GM21367 (cell line): Measurements from ENCODE around the gene PIM1.
"Not testable (repeated sequence)": the region's sequence is repeated elsewhere in the genome, so short reads cannot be mapped to it uniquely, and the experiment has no call there.

Experiments
- ATAC-seq: cut with Tn5 transposase; IDR thresholded peaks from one replicate; pipeline ENCODE4 v1.9.1; 2021; ENCODE audit not compliant: unreplicated experiment

The PIM1 gene

GRCh38 chr6:37187321-37188022 is 17.5 kb downstream of the PIM1 start:
- ATAC-seq: no peak

GRCh38 chr6:37188962-37189510 is 19.1 kb downstream of the PIM1 start:
- ATAC-seq: no peak

DNA sequence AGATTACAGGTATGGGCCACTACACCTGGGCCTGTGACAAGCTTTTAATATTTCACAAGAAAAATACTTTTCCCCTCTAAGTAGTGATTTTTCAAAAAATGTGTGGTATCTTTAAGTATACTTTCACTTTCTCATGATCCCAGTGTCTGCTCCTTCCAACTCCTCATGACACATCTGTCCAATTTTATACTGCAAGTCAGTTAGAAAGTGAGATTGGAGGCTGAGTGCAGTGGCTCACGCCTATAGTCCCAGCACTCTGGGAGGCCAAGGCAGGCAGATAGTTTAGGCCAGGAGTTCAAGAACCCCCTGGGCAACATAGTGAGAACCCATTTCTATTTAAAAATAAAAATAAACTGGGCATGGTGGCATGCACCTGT is 20.2 kb downstream of the PIM1 start:
- no peak for ATAC-seq

- no peak for ATAC-seq
Observed at GRCh38 chr6:37192666-37193065, 22.7 kb downstream of the PIM1 start.

- ATAC-seq: not testable (repeated sequence)
Observed at GRCh38 chr6:37194886-37195285, 24.9 kb downstream of the PIM1 start.

DNA sequence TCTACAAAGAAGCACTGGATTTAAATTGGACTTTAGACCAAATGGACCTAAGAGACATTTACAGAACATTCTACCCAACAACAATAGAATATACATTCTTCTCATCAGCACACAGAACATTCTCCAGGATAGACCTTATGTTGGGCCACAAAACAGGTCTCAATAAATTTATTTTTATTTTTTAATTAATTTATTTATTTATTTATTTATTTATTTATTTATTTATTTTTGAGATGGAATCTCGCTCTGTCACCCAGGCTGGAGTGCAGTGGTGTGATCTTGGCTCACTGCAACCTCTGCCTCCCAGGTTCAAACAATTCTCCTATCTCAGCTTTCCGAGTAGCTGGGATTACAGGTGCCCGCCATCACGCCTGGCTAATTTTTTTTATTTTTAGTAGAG is 26.5 kb downstream of the PIM1 start:
- ATAC-seq: not testable (repeated sequence)

DNA sequence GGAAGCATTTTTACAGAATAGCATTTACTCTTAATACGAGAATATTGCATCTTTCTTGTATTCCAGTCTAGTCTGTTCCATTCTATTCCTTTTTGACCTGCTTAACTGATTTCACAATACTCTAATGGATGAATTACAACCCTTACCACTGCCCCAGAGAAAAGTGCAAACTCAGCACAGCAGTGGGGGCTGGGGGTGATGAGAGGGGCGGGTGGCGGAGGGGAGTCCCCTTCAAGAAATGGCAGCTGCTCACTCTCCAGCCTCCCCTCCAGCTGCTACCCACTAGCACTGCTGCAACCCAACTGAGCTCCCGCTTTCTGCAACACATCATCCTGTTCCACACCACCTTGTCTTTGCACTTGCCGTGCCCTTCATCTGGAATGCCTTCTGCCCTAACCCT is 30.1 kb downstream of the PIM1 start:
- no peak for ATAC-seq

GRCh38 chr6:37201726-37202125 is 31.8 kb downstream of the PIM1 start:
- ATAC-seq: no peak

DNA sequence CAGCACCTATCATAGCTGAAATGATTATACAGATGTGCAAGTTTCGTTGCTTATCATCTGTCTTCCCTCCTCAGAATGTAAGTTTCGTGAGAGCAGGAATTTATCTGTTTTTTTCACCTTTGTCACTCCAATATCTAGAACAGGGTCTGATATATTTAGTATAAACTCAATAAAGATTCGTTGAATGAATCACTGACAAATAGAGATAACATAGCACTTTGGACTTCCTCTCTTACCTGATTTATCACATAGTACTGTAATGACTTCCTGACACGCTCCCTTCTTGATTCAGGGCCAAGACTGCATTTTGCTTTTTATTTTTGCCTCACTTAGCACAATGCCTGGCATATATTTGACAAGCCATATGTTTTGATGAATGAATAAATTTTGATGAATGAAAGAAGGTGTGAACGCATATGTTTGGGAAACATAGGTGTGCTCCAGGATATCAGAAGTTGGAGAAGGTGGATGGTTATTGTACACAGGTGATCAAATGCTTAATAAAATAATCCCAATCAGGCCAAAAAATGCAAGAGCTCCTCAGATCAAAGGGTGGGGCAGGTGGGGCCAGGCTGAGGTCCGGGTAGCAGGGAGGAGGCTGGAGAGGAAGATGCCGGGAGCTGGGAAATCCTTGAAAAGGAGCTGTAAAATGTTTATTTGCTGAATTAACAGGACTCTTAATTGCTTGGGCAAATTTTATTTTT is 33.0 kb downstream of the PIM1 start:
- no peak for ATAC-seq

DNA sequence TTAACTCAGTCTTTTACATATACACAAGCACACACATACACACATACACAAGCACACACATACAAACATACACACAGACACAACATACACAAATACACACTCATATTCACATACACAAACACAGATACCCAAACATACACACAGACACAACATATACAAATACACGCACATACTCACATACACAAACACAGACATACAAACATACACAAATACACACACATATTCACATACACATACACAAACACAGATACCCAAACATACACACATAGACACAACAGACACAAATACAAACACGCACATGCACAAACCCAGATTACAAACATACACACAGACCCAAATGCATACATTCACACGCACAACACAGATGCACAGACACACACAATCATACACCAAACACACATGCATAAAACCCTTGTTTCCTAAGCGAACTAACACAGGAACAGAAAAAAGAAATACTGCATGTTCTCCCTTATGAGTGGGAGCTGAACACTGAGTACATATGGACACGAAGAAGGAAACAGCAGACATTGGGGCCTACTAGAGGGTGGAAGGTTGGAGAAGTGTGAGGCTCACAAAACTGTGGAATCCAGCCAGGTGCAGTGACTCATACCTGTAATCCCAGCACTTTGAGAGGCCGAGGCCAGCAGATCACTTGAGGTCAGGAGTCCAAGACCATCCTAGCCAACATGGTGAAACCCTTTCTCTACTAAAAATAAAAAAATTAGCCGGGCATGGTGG is 34.2 kb downstream of the PIM1 start:
- no peak for ATAC-seq

GRCh38 chr6:37205175-37205996 is 35.4 kb downstream of the PIM1 start:
- ATAC-seq: no peak

DNA sequence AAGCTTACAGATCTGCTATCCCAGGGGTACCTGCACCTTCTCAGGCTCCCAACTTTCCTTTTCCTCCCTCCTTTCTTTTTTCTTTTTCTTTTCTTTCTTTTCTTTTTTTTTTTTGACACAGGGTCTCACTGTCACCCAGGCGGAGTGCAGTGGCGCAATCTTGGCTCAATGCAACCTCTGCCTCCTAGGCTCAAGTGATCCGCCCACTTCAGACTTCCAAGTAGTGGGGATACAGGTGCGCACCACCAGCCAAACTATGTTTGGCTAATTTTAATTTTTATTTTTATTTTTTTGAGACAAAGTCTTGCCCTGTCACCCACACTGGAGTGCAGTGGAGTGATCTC is 36.0 kb downstream of the PIM1 start:
- no peak for ATAC-seq

DNA sequence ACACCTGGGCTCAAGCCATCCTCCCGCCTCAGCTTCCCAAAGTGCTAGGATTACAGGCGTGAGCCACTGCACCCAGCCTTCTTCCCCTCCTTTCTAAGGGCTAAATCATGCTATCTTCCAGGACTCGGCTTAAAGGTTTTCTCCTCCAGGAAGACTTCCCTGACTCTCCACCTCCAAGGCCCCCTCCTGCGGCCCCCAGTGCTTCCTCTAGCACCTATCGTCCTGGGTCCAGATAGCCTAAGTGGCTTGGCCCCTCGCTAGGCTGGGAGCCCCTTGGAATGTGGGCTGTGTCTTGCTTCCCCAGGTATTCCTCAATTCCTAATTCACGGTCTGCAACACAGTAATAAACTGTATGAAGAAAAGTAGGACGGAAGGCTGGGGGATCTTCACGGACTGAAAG is 36.7 kb downstream of the PIM1 start:
- ATAC-seq: no peak

GRCh38 chr6:37207903-37208456 is 38.0 kb downstream of the PIM1 start:
- no peak for ATAC-seq

DNA sequence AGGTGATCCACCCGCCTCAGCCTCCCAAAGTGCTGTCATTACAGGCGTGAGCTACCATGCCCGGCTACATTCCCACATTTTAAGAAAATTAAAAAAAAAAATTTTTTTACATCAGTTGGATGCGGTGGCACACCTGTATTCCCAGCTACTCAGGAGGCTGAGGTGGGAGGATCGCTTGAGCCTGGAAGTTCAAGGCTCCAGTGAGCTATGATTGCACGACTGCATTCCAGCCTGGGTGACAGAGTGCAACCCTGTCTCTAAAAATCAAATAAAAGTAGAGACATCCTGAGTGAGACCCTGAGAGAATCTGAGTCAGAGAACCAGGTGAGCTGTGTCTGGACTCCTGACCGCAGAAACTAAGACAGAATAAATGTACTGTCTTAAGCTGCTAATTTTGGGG is 38.8 kb downstream of the PIM1 start:
- no peak for ATAC-seq

DNA sequence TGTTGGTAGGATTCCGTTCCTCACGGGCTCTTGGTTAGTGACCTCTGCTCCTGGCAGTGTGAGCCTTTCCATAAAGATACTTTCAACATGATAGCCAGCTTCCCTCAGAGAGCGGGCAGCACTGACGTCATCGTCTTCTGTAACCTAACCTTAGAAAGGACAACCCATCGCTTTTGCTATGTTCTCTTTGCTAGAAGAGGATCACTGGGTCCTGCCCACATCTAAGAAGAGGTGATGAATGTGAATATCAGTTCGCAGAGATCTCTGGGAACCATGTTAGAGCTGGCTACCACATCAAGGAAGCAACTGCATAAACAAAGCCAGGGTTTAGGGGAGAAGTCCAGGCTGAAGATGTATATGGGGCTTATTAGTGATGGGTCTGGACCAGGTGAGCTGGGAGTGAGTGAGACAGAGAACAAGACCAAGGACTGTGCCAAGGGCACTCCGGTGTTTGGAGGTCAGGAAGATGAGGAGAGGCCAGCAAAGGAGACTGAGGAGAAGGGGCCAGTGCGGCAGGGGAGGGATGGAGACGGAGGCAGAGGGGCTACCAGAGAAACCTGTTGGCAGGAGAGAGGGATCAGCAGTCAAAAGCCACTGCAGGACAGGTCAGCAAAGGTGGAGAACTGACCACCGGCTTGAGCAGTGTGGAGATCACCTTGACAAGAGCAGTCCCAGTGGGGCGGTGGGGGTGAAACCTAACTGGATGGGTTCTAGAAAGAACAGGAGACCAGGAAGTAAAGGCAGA is 39.7 kb downstream of the PIM1 start:
- no peak for ATAC-seq

GRCh38 chr6:37210313-37210968 is 40.5 kb downstream of the PIM1 start:
- ATAC-seq: no peak

DNA sequence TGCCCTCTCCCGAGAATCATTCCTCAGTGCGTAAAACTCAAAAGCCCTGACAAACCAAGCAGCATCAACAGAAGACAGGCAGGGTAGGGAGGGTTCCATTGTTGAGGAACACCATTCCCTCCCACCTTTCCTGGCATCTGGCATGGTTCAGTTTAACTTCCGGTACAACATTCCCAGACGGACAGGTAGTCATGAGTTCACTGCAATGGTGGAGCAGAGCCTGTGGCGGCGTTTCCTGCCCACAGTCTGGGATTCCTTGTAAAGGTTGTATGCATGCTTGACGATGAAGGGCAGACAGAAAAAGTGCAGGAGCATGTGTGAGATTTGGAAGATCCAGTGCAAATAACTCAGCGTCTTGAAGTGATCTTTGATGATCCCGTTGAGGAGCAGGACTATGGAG is 42.3 kb downstream of the PIM1 start:
- ATAC-seq: no peak

GRCh38 chr6:37218061-37218460 is 48.1 kb downstream of the PIM1 start:
- no peak for ATAC-seq

GRCh38 chr6:37218511-37218910 is 48.6 kb downstream of the PIM1 start:
- no peak for ATAC-seq
